BE2C (cell line): ENCODE measurements around the gene PLEKHS1.

Source experiments
- DNase-seq: peaks from one replicate; pipeline ENCODE4 v3.0.0-alpha.2; 2020
- H3K27me3 ChIP-seq: fragments of 250-450 bp; sonication (Bioruptor Pico); 2 replicates; pipeline ENCODE4 v1.5.1; 2020; ENCODE audit warnings: mild to moderate bottlenecking
- H3K36me3 ChIP-seq: fragments of 250-450 bp; sonication (Bioruptor Pico); 2 replicates; pipeline ENCODE4 v1.5.1; 2020; ENCODE audit warnings: mild to moderate bottlenecking
- H3K4me1 ChIP-seq: fragments of 250-450 bp; sonication (Bioruptor Pico); 2 replicates; pipeline ENCODE4 v1.5.1; 2020
- H3K4me3 ChIP-seq: 2 replicates; pipeline ENCODE4 v1.5.1; 2011; ENCODE audit warnings: low read depth, low read length
- H3K9me3 ChIP-seq: fragments of 250-450 bp; sonication (Bioruptor Pico); 2 replicates; pipeline ENCODE4 v1.5.1; 2020
- CTCF ChIP-seq: IDR thresholded peaks from 2 replicates; pipeline ENCODE4 v1.5.1; 2012; ENCODE audit warnings: mild to moderate bottlenecking, low read depth, low read length

Gene PLEKHS1

DNA sequence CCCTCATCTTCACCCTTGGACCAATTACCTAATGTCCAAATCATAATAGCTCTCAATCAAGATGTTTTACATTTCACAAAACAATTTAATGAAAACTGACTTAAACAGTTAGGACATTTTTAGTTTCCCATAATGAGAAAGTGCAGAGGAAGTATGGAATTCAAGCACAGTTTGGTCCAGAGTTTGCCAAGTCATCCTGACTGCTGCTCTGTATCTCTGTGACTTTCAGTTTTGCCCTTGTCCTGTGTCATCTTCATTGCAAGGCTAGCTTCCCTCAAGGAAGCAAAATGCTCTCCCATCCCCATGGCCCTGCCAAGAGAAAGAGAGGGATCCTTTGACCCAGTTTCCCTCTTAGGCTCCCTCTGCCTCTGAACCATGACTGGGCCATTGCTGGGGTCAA is 7.9 kb upstream of the PLEKHS1 start:
- no peak for DNase-seq
- Histone ChIP-seq H3K4me3 (no peak overlapping the region), H3K36me3 (no peaks in the 10 kb centered on the region), H3K9me3 (no peaks in the 10 kb centered on the region), H3K4me1 (no peaks in the 10 kb centered on the region), H3K27me3 (peaks cover 8% of the 10 kb centered on the region; the same call in 1 of the 2 replicates)
- no peak for TF ChIP-seq CTCF

DNA sequence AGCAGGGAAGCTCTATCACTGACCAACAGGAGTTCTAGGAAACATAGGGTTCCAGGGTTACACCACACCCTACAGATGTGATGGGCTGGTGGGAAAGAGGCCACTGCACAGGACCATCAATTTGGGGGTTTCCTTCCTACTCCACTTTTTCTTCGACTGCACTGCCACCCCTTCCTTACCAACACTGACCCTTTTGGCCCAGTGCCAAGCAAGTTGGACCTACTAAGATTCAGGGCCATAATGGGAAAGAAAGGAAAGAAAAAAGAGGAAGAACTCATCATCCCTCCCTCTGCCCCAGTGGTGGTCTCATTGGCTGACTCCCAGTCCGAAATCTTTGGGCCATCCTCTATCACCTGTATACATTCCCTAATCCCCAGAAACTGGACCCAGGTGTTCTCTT is 6.1 kb upstream of the PLEKHS1 start:
- no peak overlapping the region for H3K4me3 ChIP-seq
- no peak for DNase-seq
- no peak for TF ChIP-seq CTCF
- 0 out of 2 replicates have a peak, but pooled peaks cover 2% of the 10 kb centered on the region for H3K27me3 ChIP-seq
- H3K36me3 ChIP-seq: no peaks in the 10 kb centered on the region
- H3K4me1 ChIP-seq: no peaks in the 10 kb centered on the region
- no peaks in the 10 kb centered on the region for H3K9me3 ChIP-seq

DNA sequence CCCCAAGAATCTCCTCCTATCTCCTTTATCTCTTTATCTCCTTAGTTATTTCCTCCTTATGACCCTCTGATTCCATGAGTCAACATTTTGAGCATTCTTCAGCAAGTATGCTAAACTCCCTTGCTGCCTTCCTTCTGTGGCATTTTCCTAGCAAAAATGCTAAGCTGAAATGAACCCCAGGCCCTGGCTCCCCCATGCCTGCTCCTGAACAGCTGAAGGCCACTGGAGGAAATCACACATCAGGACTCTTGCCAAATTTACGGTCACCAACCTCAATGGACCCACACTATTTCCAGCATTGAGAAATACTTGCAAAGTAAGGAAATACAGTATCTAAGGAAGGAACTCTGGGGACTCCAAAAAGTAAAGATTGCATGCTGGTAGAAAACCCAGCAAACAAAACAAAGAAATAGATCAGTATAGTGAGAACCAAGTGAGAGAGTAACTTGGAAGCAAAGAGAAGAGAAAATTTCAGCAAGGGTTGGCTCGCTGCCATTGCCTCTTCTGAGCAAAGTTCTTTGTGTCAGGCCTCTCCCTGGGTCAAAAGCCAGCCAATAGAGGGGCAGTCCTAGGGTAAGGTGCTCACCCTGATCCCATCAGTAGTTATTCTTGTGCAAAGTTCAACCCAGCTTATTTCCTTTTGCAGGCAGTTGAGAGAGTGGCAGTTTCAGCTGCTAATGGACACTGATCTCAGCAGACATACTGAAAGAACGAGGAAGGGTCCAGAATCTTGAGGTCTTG is 5.1 kb upstream of the PLEKHS1 start:
- DNase-seq: no peak
- H3K9me3 ChIP-seq: no peaks in the 10 kb centered on the region
- no peak overlapping the region for H3K4me3 ChIP-seq
- H3K27me3 ChIP-seq: 0 out of 2 replicates have a peak, but pooled peaks cover 2% of the 10 kb centered on the region
- H3K36me3 ChIP-seq: no peaks in the 10 kb centered on the region
- H3K4me1 ChIP-seq: no peaks in the 10 kb centered on the region
- no peak for TF ChIP-seq CTCF

GRCh38 chr10:113752553-113752952 is 1.1 kb downstream of the PLEKHS1 start:
- Histone ChIP-seq H3K36me3 (no peaks in the 10 kb centered on the region), H3K4me1 (no peaks in the 10 kb centered on the region), H3K9me3 (no peaks in the 10 kb centered on the region), H3K4me3 (no peak overlapping the region), H3K27me3 (peaks cover 14% of the 10 kb centered on the region; the same call in 1 of the 2 replicates)
- DNase-seq: no peak
- TF ChIP-seq CTCF: no peak

DNA sequence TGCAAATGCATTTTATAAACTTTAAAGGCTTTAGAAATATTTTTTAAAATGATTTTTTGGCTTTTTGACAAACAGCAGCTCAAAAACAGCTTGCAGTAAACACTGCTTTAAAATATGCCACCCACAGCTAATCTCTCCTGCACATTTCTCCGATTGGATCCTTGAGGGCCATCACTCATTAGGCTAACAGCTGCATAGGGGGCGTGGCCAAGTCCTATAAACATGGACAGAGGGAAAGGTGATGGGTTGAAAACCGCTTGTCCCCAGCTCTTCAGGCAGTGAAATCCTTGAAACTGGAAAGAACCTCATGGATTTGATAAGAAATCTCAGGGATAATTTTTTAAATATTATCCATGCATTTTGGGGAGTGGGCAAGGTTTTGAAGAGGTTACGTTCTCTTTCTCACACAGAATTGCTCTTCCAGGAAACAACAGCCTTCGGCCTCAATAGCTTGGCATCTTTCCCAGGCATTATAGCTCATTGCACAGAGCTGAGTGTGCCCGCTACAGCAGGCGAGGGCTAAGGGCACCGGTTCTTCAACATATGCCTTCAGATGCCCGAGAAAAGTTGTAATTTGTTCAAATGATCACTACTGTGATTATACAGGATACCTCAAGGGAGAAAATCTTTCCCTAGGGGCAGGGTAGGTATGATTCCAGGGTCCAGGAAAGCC is 1.7 kb downstream of the PLEKHS1 start:
- no peak for TF ChIP-seq CTCF
- H3K27me3 ChIP-seq: peaks cover 14% of the 10 kb centered on the region; the same call in 1 of the 2 replicates
- no peaks in the 10 kb centered on the region for H3K9me3 ChIP-seq
- no peaks in the 10 kb centered on the region for H3K4me1 ChIP-seq
- H3K4me3 ChIP-seq: no peak overlapping the region
- H3K36me3 ChIP-seq: no peaks in the 10 kb centered on the region
- DNase-seq: peak; percentile 13

GRCh38 chr10:113754125-113754524 is 2.6 kb downstream of the PLEKHS1 start:
- TF ChIP-seq CTCF: no peak
- H3K27me3 ChIP-seq: peaks cover 14% of the 10 kb centered on the region; the same call in 1 of the 2 replicates
- DNase-seq: no peak
- no peaks in the 10 kb centered on the region for H3K36me3 ChIP-seq
- H3K4me1 ChIP-seq: no peaks in the 10 kb centered on the region
- H3K9me3 ChIP-seq: no peaks in the 10 kb centered on the region
- no peak overlapping the region for H3K4me3 ChIP-seq
